HG02981 (cell line): ENCODE measurements around the gene SLC13A2.

Experiments
- ATAC-seq: cut with Tn5 transposase; IDR thresholded peaks from one replicate; pipeline ENCODE4 v1.9.1; 2021; ENCODE audit warnings: mild to moderate bottlenecking, moderate library complexity; ENCODE audit not compliant: unreplicated experiment

SLC13A2 gene

DNA sequence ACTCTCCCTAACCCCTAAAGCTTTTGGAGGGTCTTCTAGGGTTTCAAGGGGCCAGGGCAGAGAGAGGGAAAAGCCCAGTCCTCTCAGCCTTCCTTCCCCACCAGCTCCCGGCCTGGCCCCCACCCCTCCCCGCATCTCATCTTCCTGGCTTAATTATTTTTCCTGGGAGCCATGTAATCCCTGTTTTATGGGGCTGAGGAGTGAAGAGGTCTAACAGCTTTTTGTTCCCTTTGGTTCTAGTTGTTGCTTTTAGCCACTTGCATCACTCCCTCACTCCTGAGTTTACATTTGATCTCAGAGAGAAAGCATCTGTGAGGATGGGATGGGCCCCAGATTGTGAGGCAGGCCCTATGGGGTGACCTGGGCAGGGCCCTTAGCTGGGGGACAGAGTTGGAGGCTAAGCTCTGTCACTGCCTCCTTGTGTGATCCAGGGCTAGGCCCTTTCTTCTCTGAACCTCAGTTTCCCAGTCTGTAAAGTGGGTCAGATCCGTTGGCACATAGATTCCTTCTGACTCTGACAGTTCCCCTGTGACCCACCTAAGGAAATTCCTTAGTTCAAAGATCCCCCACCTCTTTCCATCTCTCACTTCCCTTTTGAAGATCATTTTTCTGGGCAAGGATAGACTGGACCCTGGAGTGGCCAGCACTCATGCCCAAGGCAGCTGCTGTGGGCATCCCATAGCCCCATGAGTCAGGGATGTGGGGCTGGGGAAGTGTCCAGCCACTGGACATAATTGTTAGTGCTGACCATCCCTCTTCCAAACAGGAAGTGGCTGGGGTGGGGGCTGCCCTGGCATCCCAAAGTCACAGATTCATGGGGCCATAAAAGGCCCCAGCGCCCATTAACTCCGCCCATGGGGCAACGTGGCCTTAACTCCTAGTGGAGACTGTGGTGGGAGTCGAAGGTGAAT lies 58.9 kb downstream of the SLC13A2 start:
- ATAC-seq = no peak

DNA sequence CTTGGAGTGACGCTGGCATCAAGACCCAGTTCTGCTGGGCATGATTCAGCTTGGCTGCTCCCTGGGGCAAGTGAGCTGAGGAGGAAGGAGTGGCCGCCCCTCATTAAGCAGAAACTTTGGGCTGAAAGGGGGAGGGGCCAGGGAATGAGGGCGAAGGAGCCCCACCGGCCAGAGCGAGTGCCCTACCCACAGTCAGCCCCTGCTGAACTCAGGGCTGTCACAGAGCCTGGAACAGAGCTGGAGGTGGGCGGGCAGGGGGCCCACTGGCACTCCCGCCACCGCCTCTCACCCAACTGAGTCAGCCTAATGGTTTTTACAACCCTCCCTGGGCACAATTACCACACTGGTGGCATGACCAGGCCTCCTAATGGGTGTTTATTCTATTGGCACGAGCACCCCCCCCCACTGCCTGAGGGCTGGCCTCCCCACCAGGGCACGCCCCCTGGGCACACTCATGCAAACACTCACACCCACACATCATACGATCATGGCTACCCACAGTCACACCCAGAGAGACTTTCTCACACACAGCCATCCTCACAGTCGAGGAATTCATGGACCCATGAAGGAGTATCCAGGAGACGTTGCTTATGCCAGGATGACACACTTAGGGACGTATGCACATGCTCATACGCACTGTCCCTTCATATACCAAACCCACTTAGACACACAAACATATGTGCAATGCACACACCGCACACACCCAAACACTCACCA lies 59.8 kb downstream of the SLC13A2 start:
- ATAC-seq = no peak

DNA sequence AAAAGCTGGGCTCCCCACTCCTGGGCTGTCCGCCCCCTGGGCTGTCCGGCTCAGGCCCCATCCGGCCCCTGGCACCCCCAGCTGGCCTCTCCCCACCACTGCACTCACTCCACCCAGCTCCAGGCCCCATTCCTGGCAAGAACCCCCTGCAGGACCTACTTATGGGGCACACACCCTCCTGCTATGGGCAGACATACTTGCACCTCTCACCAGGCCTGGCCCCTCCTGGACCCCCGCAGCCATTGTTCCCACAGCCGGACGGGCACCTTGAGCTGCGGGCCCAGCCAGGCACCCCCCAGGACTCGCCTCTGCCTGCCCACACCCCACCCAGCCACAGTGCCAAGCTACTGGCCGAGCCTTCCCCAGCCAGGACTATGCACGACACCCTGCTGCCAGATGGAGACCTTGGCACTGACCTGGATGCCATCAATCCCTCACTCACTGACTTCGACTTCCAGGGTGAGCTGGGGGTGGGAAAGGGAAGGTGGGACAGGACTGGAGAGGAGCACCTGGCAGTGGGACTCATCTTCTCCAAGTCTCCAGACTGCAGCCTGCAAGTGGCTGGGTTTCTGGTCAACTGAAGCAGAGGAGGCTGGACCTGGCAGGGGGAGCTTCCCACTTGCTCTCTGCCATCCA lies 61.4 kb downstream of the SLC13A2 start:
- no peak for ATAC-seq

DNA sequence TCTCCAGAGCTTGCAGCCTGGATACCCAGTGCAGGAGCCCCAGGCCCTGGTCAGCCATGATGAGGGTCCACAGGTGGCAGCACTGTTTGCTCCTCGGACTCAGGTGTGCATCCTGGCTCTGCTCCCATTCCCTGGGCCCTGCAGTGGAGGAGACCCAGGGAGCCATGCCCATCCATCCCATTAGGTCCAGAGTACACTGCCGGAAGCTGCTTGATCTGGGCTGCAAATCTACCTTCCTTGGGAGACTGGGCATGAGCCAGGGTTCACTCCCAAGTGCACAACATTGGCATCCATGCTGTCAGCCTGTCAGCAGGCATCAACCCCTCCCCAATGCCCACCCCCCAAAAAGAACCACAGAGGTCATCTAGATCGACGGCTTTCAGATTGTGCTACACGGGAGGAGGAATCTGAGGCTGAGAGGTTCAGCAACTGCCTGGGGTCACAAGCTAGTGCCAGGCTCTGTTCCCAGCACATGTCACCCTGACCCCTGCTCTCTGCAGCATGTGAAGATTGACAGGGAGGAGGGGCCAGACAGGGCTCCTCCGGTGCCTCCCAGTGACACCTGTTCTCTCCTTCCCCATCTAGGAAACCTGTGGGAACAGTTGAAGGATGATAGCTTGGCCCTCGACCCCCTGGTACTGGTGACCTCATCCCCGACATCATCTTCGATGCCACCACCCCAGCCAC lies 63.2 kb downstream of the SLC13A2 start:
- ATAC-seq = no peak

DNA sequence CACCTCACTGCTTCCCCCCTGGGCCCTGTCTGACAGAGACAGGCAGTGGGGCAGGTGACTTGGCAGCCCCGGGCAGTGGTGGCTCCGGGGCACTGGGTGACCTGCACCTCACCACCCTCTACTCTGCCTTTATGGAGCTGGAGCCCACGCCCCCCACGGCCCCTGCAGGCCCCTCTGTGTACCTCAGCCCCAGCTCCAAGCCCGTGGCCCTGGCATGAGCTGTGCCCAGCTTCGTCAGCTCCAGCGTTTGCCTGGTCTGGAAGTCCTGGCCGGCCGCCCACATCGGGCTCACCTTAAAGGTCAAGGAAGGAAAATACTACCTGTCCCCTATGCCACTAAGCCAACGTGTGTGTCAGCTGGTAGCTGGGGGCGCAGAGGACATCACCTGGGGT lies 63.8 kb downstream of the SLC13A2 start:
- no peak for ATAC-seq

DNA sequence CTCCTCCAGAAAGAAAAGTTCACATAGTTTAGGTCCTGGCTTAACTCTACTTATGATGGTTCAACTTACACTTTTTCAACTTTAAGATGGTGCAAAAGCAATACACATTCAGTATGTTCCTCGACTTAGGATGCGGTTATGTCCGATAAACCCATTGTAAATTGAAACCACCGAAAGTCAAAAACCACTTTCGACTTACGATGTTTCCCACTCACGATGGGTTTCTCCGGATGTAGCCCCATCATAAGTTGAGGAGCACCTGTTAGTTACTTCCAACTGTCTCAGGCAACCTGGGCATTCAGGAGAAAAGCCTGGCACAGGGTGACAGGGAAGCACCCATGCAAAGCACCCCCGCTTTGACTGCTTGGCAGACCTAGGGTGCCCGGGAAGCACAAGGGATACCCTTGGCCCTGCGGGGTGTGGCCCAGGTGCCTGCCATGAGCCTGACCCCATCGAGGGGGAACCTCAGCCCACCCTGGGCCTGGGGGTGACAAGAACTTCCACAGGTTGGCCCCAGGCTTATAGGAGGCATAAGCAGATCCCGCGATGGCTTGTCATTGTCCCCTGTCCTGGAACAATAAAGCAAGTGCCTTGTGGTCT lies 65.0 kb downstream of the SLC13A2 start:
- no peak for ATAC-seq

DNA sequence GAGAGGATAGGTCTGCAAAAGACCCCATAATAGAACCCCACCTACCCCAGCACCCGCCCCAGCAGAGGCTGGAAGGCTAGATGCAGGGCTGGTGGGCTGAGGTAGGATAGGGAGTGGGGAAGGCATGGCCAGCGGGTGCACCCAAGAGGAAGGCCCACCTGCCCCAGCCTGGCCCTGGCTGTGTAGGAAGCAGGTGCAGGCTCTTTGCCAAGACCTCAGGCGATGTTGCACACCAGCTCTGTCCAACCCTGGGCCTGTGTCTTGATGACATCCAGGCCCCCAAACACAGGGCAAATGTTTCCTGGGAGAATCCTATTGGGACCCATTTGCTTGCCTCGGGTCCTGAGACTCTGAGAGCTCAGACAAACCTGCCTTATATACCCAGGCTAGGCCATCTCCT lies 66.8 kb downstream of the SLC13A2 start:
- ATAC-seq = no peak

DNA sequence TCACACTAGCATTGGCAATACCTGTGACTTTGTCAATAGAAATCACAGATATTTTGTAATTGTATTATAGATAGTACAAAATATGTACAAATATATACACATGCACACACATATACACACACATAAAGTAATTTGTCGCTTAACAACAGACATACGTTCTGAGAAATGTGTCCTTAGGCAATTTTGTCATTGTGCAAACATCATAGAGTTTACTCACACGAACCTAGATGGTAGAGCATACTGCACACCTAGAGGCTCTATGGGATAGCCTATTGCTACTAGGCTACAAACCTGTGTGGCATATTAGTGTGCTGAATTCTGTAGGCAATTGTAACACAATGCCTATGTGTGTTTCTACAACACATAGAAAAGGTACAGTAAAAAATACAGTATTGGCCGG lies 68.0 kb downstream of the SLC13A2 start:
- ATAC-seq = no peak

DNA sequence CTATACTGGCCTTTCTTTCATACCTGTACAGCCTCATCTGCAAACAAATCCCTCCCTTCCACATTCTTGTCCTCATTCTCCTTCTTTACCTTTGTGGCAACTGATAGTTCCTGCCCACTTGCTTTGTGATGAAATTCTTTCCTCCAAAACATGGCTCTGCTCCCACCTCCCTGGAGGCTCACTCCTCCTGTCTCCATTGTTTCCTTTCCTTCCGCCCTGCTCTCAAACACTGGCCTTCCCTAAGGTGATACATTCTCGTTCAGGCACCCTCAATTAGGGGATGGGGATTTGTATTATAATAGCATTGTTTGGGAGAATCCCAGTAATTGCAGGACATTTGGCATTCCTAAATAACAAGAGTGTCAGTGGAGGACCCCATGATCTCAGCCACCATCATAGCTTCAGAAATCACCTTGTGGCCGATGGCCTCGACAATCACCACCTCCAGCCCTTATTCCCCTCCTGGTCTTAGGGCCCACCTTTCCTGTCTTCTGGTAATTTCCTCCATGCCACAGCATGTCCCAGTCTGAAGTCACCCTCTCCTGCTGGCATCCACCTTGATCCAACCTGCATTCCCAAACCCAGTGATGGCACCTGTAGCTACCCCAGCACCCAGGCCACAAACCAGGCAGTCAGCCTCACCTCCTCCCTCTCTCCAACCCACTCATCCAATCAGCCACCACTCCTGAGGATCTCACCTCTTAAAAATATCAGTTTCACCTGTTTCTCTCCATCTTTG lies 71.1 kb downstream of the SLC13A2 start:
- ATAC-seq = no peak

DNA sequence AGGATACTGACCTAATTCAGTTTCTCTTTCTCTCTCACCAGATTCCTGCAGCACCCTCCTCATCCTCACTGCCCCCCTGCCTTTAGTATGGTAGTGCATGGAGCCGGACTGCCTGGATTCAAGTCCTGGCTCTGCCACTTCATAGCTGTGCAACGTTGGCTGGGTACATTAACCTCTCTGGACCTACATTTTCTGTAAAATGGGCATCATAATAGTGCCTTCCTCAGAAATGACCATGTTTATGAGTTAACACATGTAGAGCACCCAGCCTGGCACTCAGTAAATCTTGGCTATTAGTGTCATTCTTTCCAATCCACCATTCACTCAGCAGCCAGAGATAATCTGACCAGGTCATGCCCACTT lies 71.7 kb downstream of the SLC13A2 start:
- ATAC-seq = no peak

DNA sequence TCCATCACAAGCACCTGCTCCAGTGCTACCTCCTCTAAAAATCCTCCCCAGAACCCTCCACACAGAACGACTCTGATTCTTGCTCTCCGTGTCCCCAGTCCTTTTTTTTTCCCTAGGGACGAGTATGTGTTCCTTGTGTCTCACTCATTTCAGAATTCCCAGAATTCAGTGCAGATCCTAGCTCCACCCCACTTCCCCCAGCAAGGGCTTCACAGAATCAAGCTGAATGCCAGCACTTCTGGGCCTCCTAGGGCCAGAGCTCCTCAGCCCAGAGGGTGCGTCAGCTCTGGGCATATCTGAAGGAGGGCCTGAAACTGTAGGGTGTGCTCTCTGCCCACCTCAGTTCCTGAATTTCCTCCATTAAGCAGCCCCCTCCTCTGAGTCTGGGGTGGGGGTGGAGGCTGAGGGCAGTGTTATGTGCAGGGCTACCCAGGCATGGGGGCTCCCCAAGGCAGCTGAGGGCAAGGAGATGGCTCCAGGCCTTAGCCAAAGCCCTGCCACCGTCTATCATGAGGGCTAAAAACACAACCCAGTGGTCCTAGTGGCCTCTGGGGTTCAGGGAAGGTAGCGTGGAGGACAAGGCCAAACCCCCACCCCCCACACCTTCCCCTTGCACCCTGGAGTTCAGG lies 72.5 kb downstream of the SLC13A2 start:
- ATAC-seq = no peak

DNA sequence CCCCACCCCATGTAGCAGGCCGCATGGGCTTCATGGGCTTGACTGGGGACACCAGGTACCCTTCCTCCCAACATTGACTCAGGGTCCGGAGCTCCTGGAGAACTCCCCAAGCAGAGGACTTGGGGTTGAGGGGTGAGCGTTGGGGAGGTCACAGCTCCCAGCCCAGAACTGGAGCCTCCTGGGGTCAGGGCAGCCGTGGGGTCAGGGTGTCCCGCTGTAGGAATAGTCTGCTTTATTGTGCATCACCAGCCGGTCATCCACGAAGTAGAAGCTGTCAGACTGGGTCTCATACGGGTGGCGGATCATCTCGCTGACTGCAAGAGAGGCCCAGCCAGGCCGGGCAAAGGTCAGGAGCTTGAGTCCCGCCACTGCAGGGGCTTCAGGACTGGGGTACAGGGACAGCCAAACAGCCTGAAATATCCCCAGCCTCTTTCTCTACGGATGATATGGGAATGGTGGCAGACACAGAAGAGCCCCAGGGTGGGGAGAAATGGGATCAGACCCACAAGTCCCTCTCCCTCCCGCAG lies 73.7 kb downstream of the SLC13A2 start:
- ATAC-seq = no peak
